GM23338 (cell line): ENCODE data around the gene CDKAL1. TPM values are rescaled to one million over a fixed set of nuclear protein-coding genes. Genes with fewer than 3 reads are reported as not detected.

ENCODE experiments used
- ATAC-seq: fragments of 200-7000 bp; cut with Tn5 transposase; 3 replicates; pipeline ENCODE4 v1.9.1; 2020
- DNase-seq: peaks from one replicate; pipeline ENCODE4 v3.0.0-alpha.2; 2015; ENCODE audit warnings: low spot score
- H2AFZ ChIP-seq: fragments of 200-600 bp; sonication (generic); 2 replicates; pipeline ENCODE4 v1.8.0; 2016; ENCODE audit warnings: antibody characterized with exemption, mild to moderate bottlenecking, moderate library complexity
- H3F3A ChIP-seq: fragments of 200-600 bp; sonication (generic); replicated peaks from 2 replicates; pipeline ENCODE4 v1.8.0; 2017; ENCODE audit warnings: antibody characterized with exemption, mixed run types, low read depth
- H3K27ac ChIP-seq: fragments of 200-600 bp; sonication (generic); 2 replicates; pipeline ENCODE4 v1.6.1; 2016; ENCODE audit warnings: low read depth
- H3K27me3 ChIP-seq: fragments of 200-600 bp; sonication (generic); 2 replicates; pipeline ENCODE4 v1.8.0; 2016; ENCODE audit warnings: mild to moderate bottlenecking, mixed run types, moderate library complexity; ENCODE audit not compliant: insufficient read depth
- H3K36me3 ChIP-seq: fragments of 200-600 bp; sonication (generic); 2 replicates; pipeline ENCODE4 v1.8.0; 2016; ENCODE audit warnings: mild to moderate bottlenecking; ENCODE audit not compliant: insufficient read depth
- H3K4me1 ChIP-seq: fragments of 200-600 bp; sonication (generic); 2 replicates; pipeline ENCODE4 v1.8.0; 2016; ENCODE audit warnings: mild to moderate bottlenecking, moderate library complexity; ENCODE audit not compliant: insufficient read depth
- H3K4me2 ChIP-seq: fragments of 200-600 bp; sonication (generic); 2 replicates; pipeline ENCODE4 v1.7.1; 2017; ENCODE audit warnings: mixed run types
- H3K4me3 ChIP-seq: fragments of 200-600 bp; sonication (generic); 2 replicates; pipeline ENCODE4 v1.6.1; 2016; ENCODE audit warnings: mixed run types
- H3K79me2 ChIP-seq: fragments of 200-600 bp; sonication (generic); replicated peaks from 2 replicates; pipeline ENCODE4 v1.8.0; 2017; ENCODE audit warnings: mild to moderate bottlenecking; ENCODE audit not compliant: insufficient read depth
- H3K9me2 ChIP-seq: fragments of 200-600 bp; sonication (generic); 2 replicates; pipeline ENCODE4 v1.8.0; 2017; ENCODE audit not compliant: insufficient read depth
- H4K20me1 ChIP-seq: fragments of 200-600 bp; sonication (generic); replicated peaks from 2 replicates; pipeline ENCODE4 v1.8.0; 2017; ENCODE audit warnings: mild to moderate bottlenecking; ENCODE audit not compliant: insufficient read depth
- H3K27ac Mint-ChIP-seq: 2 replicates; pipeline ENCODE4 v1.8.0; 2020; ENCODE audit warnings: inconsistent platforms, mild to moderate bottlenecking, moderate library complexity, mixed read lengths
- H3K27me3 Mint-ChIP-seq: 3 replicates; pipeline ENCODE4 v1.8.0; 2022; ENCODE audit warnings: low read depth, mild to moderate bottlenecking, moderate library complexity, mixed read lengths, inconsistent platforms; ENCODE audit not compliant: insufficient read depth, poor library complexity
- H3K36me3 Mint-ChIP-seq: 3 replicates; pipeline ENCODE4 v1.8.0; 2021; ENCODE audit warnings: low read depth, mild to moderate bottlenecking, inconsistent platforms, moderate library complexity, mixed read lengths
- H3K4me1 Mint-ChIP-seq: 3 replicates; pipeline ENCODE4 v1.8.0; 2020; ENCODE audit warnings: mild to moderate bottlenecking, inconsistent platforms, mixed read lengths
- H3K4me3 Mint-ChIP-seq: 3 replicates; pipeline ENCODE4 v1.8.0; 2021; ENCODE audit warnings: moderate library complexity, mild to moderate bottlenecking, inconsistent platforms, mixed read lengths
- H3K9me3 Mint-ChIP-seq: 3 replicates; pipeline ENCODE4 v1.8.0; 2020; ENCODE audit warnings: moderate library complexity, mild to moderate bottlenecking, inconsistent platforms, mixed read lengths
- CREB1 ChIP-seq: fragments of 250-450 bp; sonication (Bioruptor Pico); IDR thresholded peaks from 2 replicates; pipeline ENCODE4 v1.5.0; 2020; ENCODE audit warnings: low read depth, mild to moderate bottlenecking, moderate library complexity
- CTCF ChIP-seq, 2 experiments: fragments of 200-600 bp in 1 of 2; sonication (generic) in 1 of 2; conservative IDR thresholded peaks; 2 replicates each; pipeline versions ENCODE4 v1.5.1 to v1.6.1; 2016 to 2017; ENCODE audit warnings: antibody characterized with exemption in 2 of 2, low read depth in 2 of 2, mild to moderate bottlenecking in 2 of 2, moderate library complexity in 1 of 2
- EZH2 ChIP-seq: fragments of 200-600 bp; sonication (generic); IDR thresholded peaks from one replicate; pipeline ENCODE4 v1.8.0; 2017; ENCODE audit warnings: antibody characterized with exemption, mild to moderate bottlenecking, low read depth; ENCODE audit not compliant: unreplicated experiment
- EZH2phosphoT487 ChIP-seq: fragments of 200-600 bp; sonication (generic); IDR thresholded peaks from one replicate; pipeline ENCODE4 v1.8.1; 2018; ENCODE audit warnings: antibody characterized with exemption; ENCODE audit not compliant: unreplicated experiment
- JUNB ChIP-seq: IDR thresholded peaks from one replicate; pipeline ENCODE4 v1.6.1; 2016; ENCODE audit warnings: antibody characterized with exemption; ENCODE audit not compliant: unreplicated experiment
- NANOG ChIP-seq: IDR thresholded peaks from 2 replicates; pipeline ENCODE4 v1.6.1; 2016; ENCODE audit warnings: antibody characterized with exemption, borderline replicate concordance
- POLR2AphosphoS5 ChIP-seq: IDR thresholded peaks from 2 replicates; pipeline ENCODE4 v1.6.1; 2016; ENCODE audit warnings: antibody characterized with exemption, low read depth
- REST ChIP-seq: IDR thresholded peaks from one replicate; pipeline ENCODE4 v1.6.1; 2018; ENCODE audit warnings: antibody characterized with exemption; ENCODE audit not compliant: unreplicated experiment
- STAT1 ChIP-seq: IDR thresholded peaks from one replicate; pipeline ENCODE4 v1.6.1; 2016; ENCODE audit warnings: antibody characterized with exemption; ENCODE audit not compliant: unreplicated experiment
- ZNF114 ChIP-seq: fragments of 250-450 bp; sonication (Bioruptor Pico); IDR thresholded peaks from 2 replicates; pipeline ENCODE4 v1.5.0; 2020; ENCODE audit warnings: mild to moderate bottlenecking, moderate library complexity
- ZNF331 ChIP-seq: fragments of 250-450 bp; sonication (Bioruptor Pico); IDR thresholded peaks from 2 replicates; pipeline ENCODE4 v1.5.0; 2020; ENCODE audit warnings: low read depth, mild to moderate bottlenecking, moderate library complexity
- ZNF462 ChIP-seq: fragments of 250-450 bp; sonication (Bioruptor Pico); IDR thresholded peaks from 2 replicates; pipeline ENCODE4 v1.5.0; 2020; ENCODE audit warnings: mild to moderate bottlenecking, moderate library complexity
- polyA plus RNA-seq: library from polyadenylated mRNA; unstranded; fragments of >200 nt; fragmentation: Nextera tagmentation; extraction: Ambion mirVana; gene quantifications from 2 replicates; pipeline ENCODE4 v1.2.1, GENCODE V29; 2016
- total RNA-seq: library from RNA; depleted of rRNA; stranded (reverse); fragments of >200 nt; shearing (Covaris generic); gene quantifications from 2 replicates; pipeline ENCODE4 v1.2.3, GENCODE V29; 2014
- TF ChIP-seq, protein P1 (sequence below): IDR thresholded peaks from 2 replicates; pipeline ENCODE4 v1.6.1; 2016; ENCODE audit warnings: antibody characterized with exemption

Gene CDKAL1
- total and polyA plus RNA-seq, 2 experiments from 2014 or later, result 17.8 to 35.0 TPM

- peaks cover 22% of the 10 kb centered on the region for H3K4me1 Mint-ChIP-seq
These were observed 108.2 kb downstream of the CDKAL1 start for GRCh38 chr6:20642441-20642840.

More at GRCh38 chr6:20642441-20642840, 108.2 kb downstream of the CDKAL1 start:
- Mint-ChIP-seq H3K9me3 (no peaks in the 10 kb centered on the region), H3K36me3 (0 out of 3 replicates have a peak, but pooled peaks cover 2% of the 10 kb centered on the region), H3K27ac (no peak overlapping the region), H3K27me3 (no peaks in the 10 kb centered on the region), H3K4me3 (no peak overlapping the region)
- no peak overlapping the region for H3K27ac ChIP-seq
- no peaks in the 10 kb centered on the region for H4K20me1 ChIP-seq
- H3F3A ChIP-seq, result no peaks in the 10 kb centered on the region
- peaks cover 17% of the 10 kb centered on the region; the same call in 1 of the 2 replicates for H3K4me1 ChIP-seq
- ATAC-seq (no peak), DNase-seq (no peak)
- H3K79me2 ChIP-seq, result no peaks in the 10 kb centered on the region
- no peak overlapping the region for H3K4me2 ChIP-seq
- H3K27me3 ChIP-seq, result no peaks in the 10 kb centered on the region
- TF ChIP-seq ZNF331 (CRISPR knock-in tag) (no peak), POLR2AphosphoS5 (no peak), EZH2 (no peak), EZH2phosphoT487 (no peak), JUNB (no peak), CREB1 (no peak), NANOG (no peak), STAT1 (no peak), REST (no peak), CTCF (conservative IDR thresholded peaks at IDR 0.05; ENCODE audit: low read depth in 2 of 2) (no peak), ZNF114 (CRISPR knock-in tag) (no peak), ZNF462 (CRISPR knock-in tag) (no peak)
- TF ChIP-seq, protein P1, sequence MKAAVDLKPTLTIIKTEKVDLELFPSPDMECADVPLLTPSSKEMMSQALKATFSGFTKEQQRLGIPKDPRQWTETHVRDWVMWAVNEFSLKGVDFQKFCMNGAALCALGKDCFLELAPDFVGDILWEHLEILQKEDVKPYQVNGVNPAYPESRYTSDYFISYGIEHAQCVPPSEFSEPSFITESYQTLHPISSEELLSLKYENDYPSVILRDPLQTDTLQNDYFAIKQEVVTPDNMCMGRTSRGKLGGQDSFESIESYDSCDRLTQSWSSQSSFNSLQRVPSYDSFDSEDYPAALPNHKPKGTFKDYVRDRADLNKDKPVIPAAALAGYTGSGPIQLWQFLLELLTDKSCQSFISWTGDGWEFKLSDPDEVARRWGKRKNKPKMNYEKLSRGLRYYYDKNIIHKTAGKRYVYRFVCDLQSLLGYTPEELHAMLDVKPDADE, result no peak
- no peak overlapping the region for H2AFZ ChIP-seq
- H3K9me2 ChIP-seq, result no peaks in the 10 kb centered on the region
- H3K36me3 ChIP-seq, result no peaks in the 10 kb centered on the region
- H3K4me3 ChIP-seq, result no peak overlapping the region
